ENCODE results near the gene DMWD. TPM values are rescaled to one million over a fixed set of nuclear protein-coding genes. Genes with fewer than 3 reads are reported as not detected.

The DMWD gene
- total RNA-seq, 1 donor from 2014 or later = 17.4 TPM

GRCh38 chr19:45816236-45817009 is 23.8 kb upstream of the DMWD start:
- no peak for ATAC-seq

- ATAC-seq = no peak
Observed at GRCh38 chr19:45815481-45816216, 23.0 kb upstream of the DMWD start.

GRCh38 chr19:45814851-45815480 is 22.3 kb upstream of the DMWD start, which contains the start of gene RSPH6A:
RSPH6A (minus strand) TSS chr19:45815308; CDS start chr19:45815176, 132 bp downstream.
- no peak for ATAC-seq

GRCh38 chr19:45814166-45814780 is 21.6 kb upstream of the DMWD start:
- no peak for ATAC-seq

GRCh38 chr19:45812297-45812696 is 19.7 kb upstream of the DMWD start:
- ATAC-seq = peak; percentile 74

GRCh38 chr19:45809643-45810159 is 17.1 kb upstream of the DMWD start:
- no peak for ATAC-seq

- no peak for ATAC-seq
Observed at GRCh38 chr19:45805719-45806118, 13.1 kb upstream of the DMWD start.

- ATAC-seq = no peak
Observed at GRCh38 chr19:45804959-45805230, 12.2 kb upstream of the DMWD start.

- ATAC-seq = no peak
Observed at GRCh38 chr19:45804140-45804958, 11.7 kb upstream of the DMWD start.

- no peak for ATAC-seq
Observed at GRCh38 chr19:45801603-45802175, 9.0 kb upstream of the DMWD start.

- ATAC-seq = peak; percentile 55
Observed at GRCh38 chr19:45800070-45800553, 7.5 kb upstream of the DMWD start.

- peak; percentile 76 for ATAC-seq
Observed at GRCh38 chr19:45799541-45799940, 6.9 kb upstream of the DMWD start.

- ATAC-seq = peak; percentile 72
Observed at GRCh38 chr19:45798995-45799517, 6.4 kb upstream of the DMWD start.

- no peak for ATAC-seq
Observed at GRCh38 chr19:45794627-45795026, 2.0 kb upstream of the DMWD start.

- no peak for ATAC-seq
Observed at GRCh38 chr19:45793876-45794275, 1.2 kb upstream of the DMWD start.

GRCh38 chr19:45793178-45793564 is 526 bp upstream of the DMWD start:
- no peak for ATAC-seq

- ATAC-seq = no peak
Observed at GRCh38 chr19:45791744-45792469, 738 bp downstream of the DMWD start.

- no peak for ATAC-seq
Observed at GRCh38 chr19:45790942-45791341, 1.7 kb downstream of the DMWD start.

GRCh38 chr19:45789035-45789786 is 3.4 kb downstream of the DMWD start:
- no peak for ATAC-seq

GRCh38 chr19:45786533-45786894 is 6.1 kb downstream of the DMWD start:
- no peak for ATAC-seq

Measured in esophagus mucosa (tissue), 1 donor.